ENCODE measurements around the gene MUSTN1.

Gene MUSTN1

GRCh38 chr3:52805270-52806039, 29.4 kb downstream of the MUSTN1 start:
- DNase-seq (ENCODE audit: low read depth): no peak

DNA sequence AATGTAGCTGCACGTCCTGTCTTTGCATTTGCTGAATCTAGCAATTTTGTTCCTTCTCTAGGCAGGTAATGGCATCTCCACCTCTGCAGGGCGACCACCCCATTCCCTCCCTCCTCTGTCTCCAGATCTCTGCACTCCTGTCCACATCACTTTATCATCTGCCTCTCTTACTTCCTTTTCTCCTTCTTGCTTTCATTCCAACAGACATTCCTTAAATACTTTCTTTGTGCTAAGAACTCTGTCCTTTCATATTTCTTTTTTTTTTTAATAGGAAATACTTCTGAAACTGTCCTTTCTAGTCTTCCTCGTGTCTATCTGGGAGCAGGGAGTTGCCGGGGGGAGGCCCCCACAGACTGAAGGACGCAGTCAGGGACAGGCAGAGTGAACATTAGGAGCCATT, 33.0 kb downstream of the MUSTN1 start:
- no peak for DNase-seq (ENCODE audit: low read depth)

DNA sequence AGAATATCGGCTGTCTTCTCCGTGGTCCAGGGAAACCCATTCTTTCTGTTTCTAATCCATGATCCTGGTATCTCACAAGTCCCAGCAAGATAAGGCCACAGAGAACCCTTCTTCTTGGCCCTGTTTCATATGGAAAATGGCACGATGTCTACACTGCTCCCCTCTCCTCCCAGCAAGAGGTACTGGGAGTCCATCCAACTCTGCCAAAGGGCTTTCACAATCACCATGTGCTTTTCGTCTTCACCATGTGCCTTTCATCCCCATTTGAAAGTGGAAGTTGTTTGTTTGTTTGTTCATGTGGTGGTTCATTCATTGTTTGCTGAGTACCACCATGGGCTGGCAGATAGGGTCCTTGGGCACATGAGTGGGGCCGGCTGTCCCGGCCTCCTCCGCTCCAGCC, 34.7 kb downstream of the MUSTN1 start:
- no peak for DNase-seq (ENCODE audit: low read depth)

- DNase-seq (ENCODE audit: low read depth): no peak
Measured at GRCh38 chr3:52798978-52799476, 35.8 kb downstream of the MUSTN1 start.

GRCh38 chr3:52798376-52798977, 36.3 kb downstream of the MUSTN1 start:
- no peak for DNase-seq (ENCODE audit: low read depth)

- no peak for DNase-seq (ENCODE audit: low read depth)
Measured at GRCh38 chr3:52796411-52796810, 38.4 kb downstream of the MUSTN1 start.

DNA sequence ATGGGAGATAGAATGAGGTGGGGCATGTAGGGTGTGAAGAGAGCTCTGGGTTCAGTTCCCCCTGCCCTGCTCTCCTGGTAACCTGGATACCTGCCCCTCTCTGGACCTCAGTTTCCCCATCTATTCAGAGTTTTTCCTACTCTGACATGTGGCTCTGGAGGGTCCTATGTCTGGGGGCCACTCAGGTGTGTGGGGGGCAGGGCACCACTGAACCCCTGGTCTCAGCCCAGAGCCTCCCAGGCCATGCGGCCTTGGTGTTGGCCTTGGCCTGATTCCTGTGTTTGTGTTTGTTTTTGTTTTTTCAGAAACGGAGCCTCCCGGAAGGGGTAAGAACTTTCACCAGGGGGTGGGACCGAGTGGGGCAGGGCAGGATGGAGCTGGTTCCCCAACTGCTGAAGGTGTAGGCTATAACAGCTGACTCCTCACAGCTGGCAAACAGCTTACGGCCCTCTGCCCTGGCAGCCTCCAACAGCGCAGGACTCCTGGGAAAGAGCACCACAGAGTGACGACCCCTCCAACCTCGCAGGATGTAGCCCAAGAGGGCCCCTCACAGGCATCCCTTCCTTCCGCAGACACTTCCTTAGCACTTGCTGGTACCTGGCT, 39.4 kb downstream of the MUSTN1 start:
- no peak for DNase-seq (ENCODE audit: low read depth)

DNA sequence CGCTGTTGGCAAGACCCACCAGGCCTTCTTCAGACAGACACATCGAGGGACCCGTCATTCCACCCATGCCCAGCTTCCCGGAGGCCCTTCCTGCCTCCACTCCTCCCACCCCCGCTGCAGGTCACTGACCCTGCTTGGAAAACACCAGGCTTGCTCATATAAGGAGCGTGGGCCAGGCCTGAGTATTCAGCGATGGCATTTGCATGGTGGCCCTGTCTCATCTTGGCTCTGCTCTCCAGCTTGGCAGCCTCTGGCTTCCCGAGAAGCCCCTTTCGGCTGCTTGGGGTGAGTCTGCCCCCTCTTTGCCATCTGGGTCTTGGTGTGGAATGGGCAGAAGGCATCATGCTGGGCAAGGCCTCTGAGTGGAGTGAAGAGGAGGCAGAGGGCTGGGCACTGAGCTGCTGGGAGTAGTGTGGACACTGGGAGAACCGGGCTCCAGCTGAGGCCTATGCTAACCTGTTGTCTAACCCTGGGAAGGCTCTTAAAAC, 40.2 kb downstream of the MUSTN1 start, which contains the start of gene ITIH3:
Gene ITIH3 (plus strand): TSS at position 185 of the 488 bp plus-strand sequence. CDS start 8 bp downstream, at position 193.
- no peak for DNase-seq (ENCODE audit: low read depth)

DNA sequence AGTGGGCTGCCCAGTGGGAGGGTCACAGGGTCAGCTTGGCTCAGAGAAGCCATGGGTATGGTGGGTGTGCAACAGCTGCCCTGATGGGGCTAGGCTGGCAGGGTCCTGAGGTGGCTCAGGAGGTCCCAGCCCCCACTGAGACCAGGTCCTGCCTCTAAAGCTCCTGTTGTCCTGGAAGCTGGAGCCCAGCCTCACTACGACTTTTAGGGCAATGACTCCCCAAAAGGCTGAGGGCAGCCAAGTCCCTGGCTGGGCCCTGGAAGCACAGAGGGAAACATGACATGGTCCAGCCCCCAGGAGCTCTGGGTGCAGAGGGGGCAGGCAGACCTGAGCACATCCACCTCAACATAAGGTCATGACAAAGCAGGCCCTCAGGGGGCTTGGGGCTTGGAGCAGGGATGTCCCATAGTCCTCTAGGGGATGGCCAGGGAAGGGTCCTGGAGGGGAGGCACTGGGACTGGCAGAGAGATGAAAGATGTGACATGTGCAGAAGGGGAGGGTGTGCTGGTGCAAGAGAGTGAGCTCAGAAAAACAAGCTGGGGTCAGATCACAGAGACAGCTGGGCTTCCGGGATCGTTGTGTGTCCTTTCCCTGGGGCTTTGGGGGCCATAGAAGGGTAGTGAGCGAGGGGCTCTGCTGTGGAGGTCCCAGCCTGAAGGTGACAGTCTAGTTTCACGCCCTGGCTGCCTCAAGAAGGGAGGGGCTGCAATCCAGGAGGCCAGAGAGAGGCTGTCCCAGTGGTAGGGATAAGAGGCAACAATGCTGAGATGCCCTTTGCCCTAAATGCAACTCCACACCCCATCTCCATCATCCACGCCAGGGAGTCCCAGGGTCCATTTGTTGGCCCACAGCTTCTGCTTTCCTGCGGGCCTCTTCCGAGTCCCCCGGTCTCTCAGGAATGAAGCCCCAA, 40.9 kb downstream of the MUSTN1 start:
- no peak for DNase-seq (ENCODE audit: low read depth)

DNA sequence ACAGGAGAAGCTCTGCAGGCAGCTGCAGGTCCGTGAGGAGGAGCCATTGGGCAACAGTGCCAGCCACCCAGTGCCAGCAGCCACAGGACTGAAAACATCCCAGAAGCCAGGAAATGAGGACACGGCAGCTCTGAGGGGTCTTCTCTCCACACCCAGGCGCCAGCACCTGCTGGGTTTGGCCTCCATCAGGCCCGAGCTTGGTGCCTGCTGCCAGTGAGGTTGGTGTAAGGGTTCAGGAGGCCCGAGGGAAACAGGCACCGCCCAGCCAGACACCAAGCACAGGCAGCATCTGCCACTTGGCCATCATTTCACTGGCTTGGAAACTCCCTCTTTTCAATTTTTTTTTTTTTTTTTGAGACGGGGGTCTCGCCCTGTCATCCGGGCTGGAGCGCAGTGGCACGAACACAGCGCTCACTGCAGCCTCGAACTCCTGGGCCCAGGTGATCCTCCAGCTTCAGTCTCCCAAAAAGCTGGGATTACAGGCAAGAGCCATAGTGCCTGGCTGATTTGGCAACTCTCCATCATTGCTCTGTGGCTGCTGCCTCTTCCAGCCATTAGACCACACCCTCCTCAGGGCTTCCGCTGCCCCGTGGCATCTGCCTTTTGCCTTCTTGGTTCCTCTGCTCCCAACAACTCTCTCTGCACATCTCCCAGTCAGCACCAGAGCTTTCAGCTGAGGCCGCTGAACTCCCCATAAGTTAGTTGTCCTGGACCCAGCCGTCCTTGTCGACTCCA, 41.7 kb downstream of the MUSTN1 start:
- no peak for DNase-seq (ENCODE audit: low read depth)

GRCh38 chr3:52792413-52792812, 42.4 kb downstream of the MUSTN1 start:
- DNase-seq (ENCODE audit: low read depth): no peak

GRCh38 chr3:52791928-52792327, 42.9 kb downstream of the MUSTN1 start:
- DNase-seq (ENCODE audit: low read depth): no peak

- DNase-seq (ENCODE audit: low read depth): no peak
Measured at GRCh38 chr3:52791366-52791765, 43.5 kb downstream of the MUSTN1 start.

DNA sequence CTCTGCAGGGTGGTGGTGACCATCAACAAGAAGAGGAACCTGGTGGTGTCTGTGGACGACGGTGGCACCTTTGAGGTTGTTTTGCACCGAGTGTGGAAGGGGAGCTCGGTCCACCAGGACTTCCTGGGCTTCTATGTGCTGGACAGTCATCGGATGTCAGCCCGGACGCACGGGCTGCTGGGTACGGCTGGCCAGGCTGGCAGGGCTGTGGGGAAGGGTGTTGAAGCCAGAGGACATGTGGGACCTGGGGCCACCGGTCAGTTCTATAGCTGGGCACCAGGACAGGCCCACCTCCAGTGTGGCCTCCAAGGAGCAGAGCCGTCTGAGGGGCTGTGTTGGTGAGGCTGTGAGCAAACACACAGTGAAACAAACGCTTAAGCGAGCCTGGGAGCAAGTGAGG, 44.1 kb downstream of the MUSTN1 start:
- no peak for DNase-seq (ENCODE audit: low read depth)

DNA sequence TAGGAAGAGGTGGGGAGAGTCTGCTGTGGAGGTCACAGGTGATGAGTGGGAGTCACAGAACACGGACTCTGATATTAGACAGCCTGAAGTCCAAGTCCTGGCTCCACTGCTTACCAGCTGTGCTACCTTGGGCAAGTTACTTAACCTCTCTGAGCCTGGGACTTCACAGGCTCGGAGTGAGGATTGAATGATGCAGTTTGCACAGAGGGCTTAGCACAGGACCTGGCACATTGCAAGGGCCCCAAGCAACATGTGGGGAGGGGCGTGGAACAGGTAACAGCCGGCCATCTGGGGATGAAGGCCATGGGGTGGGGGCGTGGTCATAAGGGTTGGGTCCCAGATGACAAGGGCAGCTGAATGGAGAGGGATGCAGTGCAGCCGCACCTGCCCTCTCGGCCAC, 44.5 kb downstream of the MUSTN1 start:
- DNase-seq (ENCODE audit: low read depth): no peak

DNA sequence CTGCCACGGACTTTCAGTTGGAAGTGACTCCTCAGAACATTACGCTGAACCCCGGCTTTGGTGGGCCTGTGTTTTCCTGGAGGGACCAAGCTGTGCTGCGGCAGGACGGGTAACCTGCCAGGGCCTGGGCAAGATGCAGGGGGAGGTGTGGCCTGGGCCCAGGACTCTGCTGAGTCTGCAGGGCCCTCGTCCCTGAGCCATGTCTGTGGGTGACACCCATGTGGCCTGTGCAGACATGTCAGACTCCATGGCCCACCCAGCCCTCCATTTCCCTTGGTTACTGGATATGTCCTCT, 45.1 kb downstream of the MUSTN1 start:
- no peak for DNase-seq (ENCODE audit: low read depth)

DNA sequence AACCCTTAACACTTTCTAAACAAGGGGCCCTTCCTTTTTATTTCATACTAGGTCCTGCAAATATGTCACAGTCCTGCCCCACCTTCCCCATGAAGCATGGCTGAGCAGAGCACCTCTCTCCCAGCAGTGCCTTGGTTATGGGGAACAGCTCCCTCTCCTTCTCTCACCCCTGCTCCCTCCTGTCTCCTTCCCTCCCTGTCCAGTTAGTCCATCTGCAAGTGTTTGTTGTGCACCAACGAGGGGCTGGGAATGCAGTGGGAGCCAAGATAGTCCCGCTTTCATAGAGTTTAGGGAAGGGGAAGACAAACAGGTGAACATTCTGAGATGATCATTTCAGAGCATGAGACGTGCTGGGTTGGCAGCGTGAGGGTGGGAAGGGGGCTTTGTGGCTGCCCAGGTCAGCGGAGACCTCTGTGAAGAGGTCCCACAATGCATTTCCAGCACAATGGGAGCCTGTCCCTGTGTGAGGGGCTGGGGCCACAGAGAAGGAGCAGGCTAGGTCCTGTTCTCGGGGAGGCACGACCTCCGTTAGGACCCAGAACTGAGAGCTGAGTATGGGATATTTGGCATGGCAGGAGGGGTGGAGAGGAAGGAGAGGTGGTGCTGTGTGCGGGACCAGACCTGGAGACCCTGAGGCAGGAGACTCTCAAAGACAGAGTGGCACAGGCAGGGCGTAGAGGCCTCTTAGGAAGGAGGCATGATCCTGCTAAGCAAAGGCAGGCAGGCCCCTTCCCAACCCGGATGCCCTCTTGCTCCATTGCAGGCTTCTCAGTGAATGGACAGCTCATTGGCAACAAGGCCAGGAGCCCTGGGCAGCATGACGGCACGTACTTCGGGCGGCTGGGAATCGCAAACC, 45.7 kb downstream of the MUSTN1 start:
- DNase-seq (ENCODE audit: low read depth): no peak

- no peak for DNase-seq (ENCODE audit: low read depth)
Measured at GRCh38 chr3:52787672-52788625, 46.9 kb downstream of the MUSTN1 start.

DNA sequence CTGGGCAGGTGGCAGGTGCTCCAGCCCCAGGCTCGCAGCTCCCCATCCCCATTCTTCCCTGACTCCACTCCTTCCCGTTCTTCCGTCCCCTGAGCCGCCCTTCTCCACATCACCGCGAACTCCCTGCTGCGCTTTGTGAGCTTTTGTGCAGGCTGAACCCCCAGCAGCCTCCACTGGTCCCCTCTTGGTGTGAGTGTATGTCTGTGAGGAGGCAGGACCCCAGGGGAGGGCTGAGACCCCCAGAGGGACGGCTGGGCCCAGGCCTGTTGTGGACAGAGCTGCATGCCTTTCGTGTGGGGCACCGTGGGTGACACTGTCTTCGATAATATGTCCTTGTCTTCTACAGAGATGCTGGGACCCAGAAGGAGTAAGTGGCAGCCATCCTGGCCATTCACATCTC, 47.6 kb downstream of the MUSTN1 start:
- no peak for DNase-seq (ENCODE audit: low read depth)

Data from stimulated activated CD8-positive, alpha-beta memory T cell treated with anti-CD3 and anti-CD28 coated beads, Interleukin-15, amount 100 ng/mL, for 1 hour (primary cell).